Loucy (cell line): ENCODE measurements around the gene PRKN.

Experiments
- H2AFZ ChIP-seq: fragments of 200-600 bp; sonication (generic); 2 replicates; pipeline ENCODE4 v1.6.0; 2016; ENCODE audit warnings: antibody characterized with exemption, mild to moderate bottlenecking, low read length, moderate library complexity
- H3F3A ChIP-seq: fragments of 200-600 bp; 2 replicates; pipeline ENCODE4 v1.6.0; 2016; ENCODE audit warnings: antibody characterized with exemption, low read depth, mild to moderate bottlenecking
- H3K27me3 ChIP-seq: fragments of 200-600 bp; sonication (generic); 2 replicates; pipeline ENCODE4 v1.6.1; 2014; ENCODE audit warnings: low read length, mild to moderate bottlenecking; ENCODE audit not compliant: insufficient read depth, poor library complexity, severe bottlenecking
- H3K36me3 ChIP-seq: fragments of 200-600 bp; sonication (generic); 2 replicates; pipeline ENCODE4 v1.6.1; 2016; ENCODE audit warnings: low read length; ENCODE audit not compliant: insufficient read depth
- H3K4me1 ChIP-seq: fragments of 200-600 bp; sonication (generic); 2 replicates; pipeline ENCODE4 v1.5.1; 2014; ENCODE audit warnings: low read length, mild to moderate bottlenecking; ENCODE audit not compliant: insufficient read depth, poor library complexity, severe bottlenecking
- H3K4me2 ChIP-seq: fragments of 200-600 bp; sonication (generic); 2 replicates; pipeline ENCODE4 v1.6.0; 2014; ENCODE audit warnings: antibody characterized with exemption, low read length, low read depth, mild to moderate bottlenecking; ENCODE audit not compliant: poor library complexity, severe bottlenecking
- H3K4me3 ChIP-seq: fragments of 200-600 bp; sonication (generic); 2 replicates; pipeline ENCODE4 v1.5.1; 2014; ENCODE audit warnings: low read length, mild to moderate bottlenecking, mixed read lengths; ENCODE audit not compliant: poor library complexity, severe bottlenecking
- H3K79me2 ChIP-seq: fragments of 200-600 bp; sonication (generic); 2 replicates; pipeline ENCODE4 v1.6.1; 2014; ENCODE audit warnings: low read length; ENCODE audit not compliant: insufficient read depth
- H3K9ac ChIP-seq: fragments of 200-600 bp; sonication (generic); 2 replicates; pipeline ENCODE4 v1.6.0; 2014; ENCODE audit warnings: mild to moderate bottlenecking, low read depth, low read length, moderate library complexity; ENCODE audit not compliant: poor library complexity, severe bottlenecking
- H3K9me2 ChIP-seq: fragments of 200-600 bp; sonication (generic); replicated peaks from 2 replicates; pipeline ENCODE4 v1.6.1; 2016; ENCODE audit warnings: low read depth, low read length, mixed read lengths
- H3K9me3 ChIP-seq: fragments of 200-600 bp; sonication (generic); 2 replicates; pipeline ENCODE4 v1.6.1; 2014; ENCODE audit warnings: mild to moderate bottlenecking, antibody characterized with exemption, low read length, low read depth; ENCODE audit not compliant: insufficient read depth
- H4K20me1 ChIP-seq: fragments of 200-600 bp; sonication (generic); 2 replicates; pipeline ENCODE4 v1.6.0; 2014; ENCODE audit warnings: antibody characterized with exemption, low read length, mild to moderate bottlenecking; ENCODE audit not compliant: insufficient read depth, poor library complexity, severe bottlenecking
- CTCF ChIP-seq: fragments of 200-600 bp; sonication (generic); conservative IDR thresholded peaks from 2 replicates; pipeline ENCODE4 v1.5.1; 2014; ENCODE audit warnings: mild to moderate bottlenecking, antibody characterized with exemption, low read length
- EZH2phosphoT487 ChIP-seq: fragments of 200-600 bp; IDR thresholded peaks from 2 replicates; pipeline ENCODE4 v1.6.1; 2018; ENCODE audit warnings: antibody characterized with exemption, mild to moderate bottlenecking, moderate library complexity, borderline replicate concordance

PRKN gene

GRCh38 chr6:161671117-161671516 is 1056.4 kb downstream of the PRKN start:
- Histone ChIP-seq H3K9ac (no peak overlapping the region), H3K4me1 (no peaks in the 10 kb centered on the region), H3K4me3 (no peak overlapping the region), H2AFZ (no peak overlapping the region), H3K4me2 (no peak overlapping the region), H3K36me3 (no peaks in the 10 kb centered on the region), H3F3A (no peaks in the 10 kb centered on the region), H3K9me2 (no peaks in the 10 kb centered on the region), H3K27me3 (no peaks in the 10 kb centered on the region), H3K79me2 (no peaks in the 10 kb centered on the region), H3K9me3 (0 out of 2 replicates have a peak, but pooled peaks cover 4% of the 10 kb centered on the region), H4K20me1 (no peaks in the 10 kb centered on the region)
- TF ChIP-seq EZH2phosphoT487 = no peak
- no peak for TF ChIP-seq CTCF

DNA sequence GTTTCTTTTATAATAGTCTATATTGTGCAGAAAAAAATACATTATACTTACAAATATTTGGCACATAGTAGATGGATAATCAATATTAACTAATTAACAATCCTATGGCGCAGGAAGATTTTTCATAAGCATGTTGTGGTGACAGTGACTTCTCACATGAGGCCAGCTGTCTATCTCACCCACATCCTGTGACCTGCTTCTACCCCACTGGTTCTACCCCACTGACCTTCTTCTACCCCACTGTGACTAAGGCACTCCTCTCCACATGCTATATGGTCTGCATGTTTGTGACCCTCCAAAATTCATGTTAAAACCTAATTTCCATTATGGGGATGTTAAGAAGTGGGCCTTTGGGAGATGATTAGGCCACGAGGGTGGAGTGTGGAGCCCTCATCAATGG is 1058.9 kb downstream of the PRKN start:
- H3K27me3 ChIP-seq = no peaks in the 10 kb centered on the region
- TF ChIP-seq EZH2phosphoT487 = no peak
- no peak for TF ChIP-seq CTCF
- H2AFZ ChIP-seq = no peak overlapping the region
- no peaks in the 10 kb centered on the region for H3K4me1 ChIP-seq
- H3K79me2 ChIP-seq = no peaks in the 10 kb centered on the region
- no peaks in the 10 kb centered on the region for H3K9me2 ChIP-seq
- H4K20me1 ChIP-seq = no peaks in the 10 kb centered on the region
- H3F3A ChIP-seq = no peaks in the 10 kb centered on the region
- no peak overlapping the region for H3K9ac ChIP-seq
- H3K4me2 ChIP-seq = no peak overlapping the region
- no peaks in the 10 kb centered on the region for H3K36me3 ChIP-seq
- H3K4me3 ChIP-seq = no peak overlapping the region
- peaks cover 7% of the 10 kb centered on the region; the same call in 1 of the 2 replicates for H3K9me3 ChIP-seq

- Histone ChIP-seq H3K36me3 (no peaks in the 10 kb centered on the region), H3K4me2 (no peak overlapping the region), H3K9me2 (no peaks in the 10 kb centered on the region), H3K9ac (no peak overlapping the region), H3F3A (no peaks in the 10 kb centered on the region), H3K4me1 (no peaks in the 10 kb centered on the region), H4K20me1 (no peaks in the 10 kb centered on the region), H2AFZ (no peak overlapping the region), H3K4me3 (no peak overlapping the region), H3K9me3 (peaks cover 7% of the 10 kb centered on the region; the same call in 1 of the 2 replicates), H3K79me2 (no peaks in the 10 kb centered on the region), H3K27me3 (no peaks in the 10 kb centered on the region)
- TF ChIP-seq CTCF (no peak), EZH2phosphoT487 (no peak)
These were observed 1059.6 kb downstream of the PRKN start for GRCh38 chr6:161667957-161668356.
